DMS53 treated with DMSO at 0.1 percent for 48 hours (cell line): ENCODE results near the gene EIF4E1B.

Experiments used
- DNase-seq: peaks from one replicate; lab custom pipeline; 2025; ENCODE audit not compliant: unreplicated experiment; lab: John Stamatoyannopoulos, UW

EIF4E1B gene

DNA sequence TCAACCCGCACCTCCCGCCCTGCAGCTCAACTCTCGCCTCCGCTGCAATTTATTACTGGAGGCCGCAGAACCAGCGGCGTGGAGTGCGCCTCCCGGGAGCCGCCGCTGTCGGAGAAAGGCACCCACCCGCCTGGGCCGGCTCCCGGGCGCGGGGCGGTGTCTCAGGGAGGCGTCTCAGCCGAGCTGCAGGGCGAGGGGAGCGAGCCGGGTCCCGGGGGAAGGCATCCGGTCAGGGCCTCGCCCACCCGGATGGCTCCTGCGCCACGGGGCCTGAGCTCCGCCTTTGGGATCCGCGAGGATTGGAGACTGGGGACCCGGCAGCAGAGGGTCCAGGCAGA, 49.7 kb downstream of the EIF4E1B start:
- no peak for DNase-seq

GRCh38 chr5:176682016-176682531, 51.6 kb downstream of the EIF4E1B start:
- DNase-seq, result no peak

DNA sequence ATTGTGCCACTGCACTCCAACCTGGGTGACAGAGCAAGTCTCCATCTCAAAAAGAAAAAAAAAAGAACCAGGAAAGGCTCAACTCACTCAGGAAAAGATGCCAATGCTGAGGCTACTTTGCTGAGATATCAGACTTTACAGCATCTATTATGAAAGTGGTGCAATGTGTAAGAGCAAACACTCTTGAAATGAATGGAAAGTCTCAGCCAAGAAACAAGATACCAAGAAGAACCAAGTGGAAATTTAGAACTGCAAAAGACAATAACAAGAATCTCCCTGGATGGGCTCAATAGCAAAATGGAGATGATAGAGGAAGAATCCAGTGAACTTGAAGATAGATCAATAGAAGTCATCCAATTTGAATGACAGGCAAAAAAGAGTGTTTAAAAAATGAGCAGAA, 54.5 kb downstream of the EIF4E1B start:
- DNase-seq, result no peak

DNA sequence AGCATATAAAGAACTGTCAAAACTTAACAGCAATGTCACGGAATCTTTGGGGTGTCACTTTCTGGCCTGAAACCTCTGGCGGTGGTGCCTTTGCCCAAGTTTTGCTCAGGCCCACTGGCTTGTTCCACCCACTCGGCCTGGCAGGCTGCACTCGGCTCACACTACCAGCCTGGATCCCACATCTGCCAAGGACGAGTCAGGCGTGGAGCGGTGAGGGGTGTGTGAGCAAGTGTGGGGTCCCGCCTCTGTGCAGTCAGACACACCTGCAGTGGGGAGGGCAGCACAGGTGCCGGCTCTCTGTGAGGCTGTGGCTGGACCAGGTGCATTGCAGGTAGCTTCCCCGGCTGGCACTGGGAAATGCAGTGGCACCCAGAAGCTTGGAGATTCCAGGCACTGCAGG, 56.8 kb downstream of the EIF4E1B start:
- DNase-seq, result no peak

- no peak for DNase-seq
Observed at GRCh38 chr5:176687881-176688280, 57.4 kb downstream of the EIF4E1B start.

- DNase-seq, result no peak
Observed at GRCh38 chr5:176690911-176691310, 60.4 kb downstream of the EIF4E1B start.

DNA sequence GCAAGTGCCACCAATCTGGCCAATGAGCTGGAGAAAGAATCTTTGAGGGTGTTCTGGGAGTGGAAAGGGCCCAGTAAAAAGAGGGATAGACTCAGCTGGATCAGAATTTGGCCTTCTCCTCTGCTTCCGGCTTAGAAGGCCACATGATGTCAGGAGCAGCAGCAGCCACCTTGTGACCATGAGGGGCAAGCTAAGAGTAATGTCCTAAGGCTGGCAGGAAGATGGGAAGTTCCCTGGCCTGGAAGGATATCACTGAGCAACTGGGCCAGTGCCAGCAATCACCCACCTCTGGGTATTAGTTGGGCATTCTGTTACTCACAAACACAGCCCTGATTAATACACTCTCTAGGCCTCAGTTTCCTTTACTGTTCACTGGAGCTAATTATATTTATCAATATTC, 61.0 kb downstream of the EIF4E1B start:
- no peak for DNase-seq

- DNase-seq, result no peak
Observed at GRCh38 chr5:176692326-176692725, 61.9 kb downstream of the EIF4E1B start.

DNA sequence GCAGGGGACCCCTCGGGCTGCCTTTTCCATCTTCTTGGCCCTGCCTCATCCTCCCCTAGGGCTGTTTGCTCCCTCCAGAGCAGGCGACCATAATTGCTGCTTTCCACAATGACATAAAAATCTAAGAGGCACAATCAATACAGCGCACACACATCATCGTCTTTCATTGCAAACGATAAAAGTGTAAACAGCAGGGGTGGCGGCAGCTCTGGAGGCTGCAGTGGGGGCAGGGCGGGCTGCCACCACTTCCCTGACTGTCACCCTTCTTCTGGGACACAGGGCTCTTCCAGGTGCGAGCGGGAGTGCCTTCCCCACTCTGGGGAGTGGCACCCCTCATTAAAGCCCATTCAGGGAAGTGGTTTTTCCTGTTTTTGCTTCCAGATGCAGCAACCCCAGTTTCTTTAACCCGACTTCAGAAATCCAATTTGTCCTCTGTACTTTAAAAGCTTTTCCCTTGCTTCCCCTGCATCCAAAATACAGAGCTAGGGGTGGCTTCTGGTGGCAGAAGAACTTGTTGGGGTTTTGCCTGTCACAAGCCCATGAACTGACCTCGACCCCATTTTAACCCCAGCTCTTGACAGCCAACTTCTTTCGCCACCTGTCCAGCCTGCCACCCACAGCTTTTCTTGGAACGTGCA, 62.5 kb downstream of the EIF4E1B start:
- DNase-seq, result no peak

DNA sequence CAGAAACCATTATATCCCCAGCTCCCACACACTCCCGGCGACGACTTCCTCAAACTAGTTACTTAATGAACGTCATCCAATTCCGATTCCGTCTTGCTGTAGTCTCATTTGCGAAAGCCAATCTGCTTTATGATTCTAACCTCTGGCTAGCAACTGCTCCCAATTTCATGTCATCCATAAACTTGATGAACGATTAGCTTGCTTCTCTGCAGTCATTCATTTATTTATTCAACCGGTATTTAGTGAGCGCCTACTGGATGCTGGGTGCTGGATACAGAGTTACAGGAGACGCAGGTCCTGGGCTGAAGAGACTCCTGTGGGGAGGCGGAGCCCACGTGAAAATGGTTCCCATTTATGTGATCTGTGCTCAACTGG, 63.0 kb downstream of the EIF4E1B start:
- DNase-seq, result no peak

GRCh38 chr5:176694146-176694545, 63.7 kb downstream of the EIF4E1B start:
- no peak for DNase-seq

- DNase-seq, result no peak
Observed at GRCh38 chr5:176694631-176695030, 64.2 kb downstream of the EIF4E1B start.

GRCh38 chr5:176695073-176695472, 64.6 kb downstream of the EIF4E1B start:
- DNase-seq, result no peak
